T1000 (cell line): ENCODE measurements around the gene PAK1.
"Not testable (repeated sequence)": the region's sequence is repeated elsewhere in the genome, so short reads cannot be mapped to it uniquely, and the experiment has no call there.

Experiments used
- DNase-seq: peaks from one replicate; lab custom pipeline; 2025; ENCODE audit warnings: mixed read lengths; lab: John Stamatoyannopoulos, UW

PAK1 gene

DNA sequence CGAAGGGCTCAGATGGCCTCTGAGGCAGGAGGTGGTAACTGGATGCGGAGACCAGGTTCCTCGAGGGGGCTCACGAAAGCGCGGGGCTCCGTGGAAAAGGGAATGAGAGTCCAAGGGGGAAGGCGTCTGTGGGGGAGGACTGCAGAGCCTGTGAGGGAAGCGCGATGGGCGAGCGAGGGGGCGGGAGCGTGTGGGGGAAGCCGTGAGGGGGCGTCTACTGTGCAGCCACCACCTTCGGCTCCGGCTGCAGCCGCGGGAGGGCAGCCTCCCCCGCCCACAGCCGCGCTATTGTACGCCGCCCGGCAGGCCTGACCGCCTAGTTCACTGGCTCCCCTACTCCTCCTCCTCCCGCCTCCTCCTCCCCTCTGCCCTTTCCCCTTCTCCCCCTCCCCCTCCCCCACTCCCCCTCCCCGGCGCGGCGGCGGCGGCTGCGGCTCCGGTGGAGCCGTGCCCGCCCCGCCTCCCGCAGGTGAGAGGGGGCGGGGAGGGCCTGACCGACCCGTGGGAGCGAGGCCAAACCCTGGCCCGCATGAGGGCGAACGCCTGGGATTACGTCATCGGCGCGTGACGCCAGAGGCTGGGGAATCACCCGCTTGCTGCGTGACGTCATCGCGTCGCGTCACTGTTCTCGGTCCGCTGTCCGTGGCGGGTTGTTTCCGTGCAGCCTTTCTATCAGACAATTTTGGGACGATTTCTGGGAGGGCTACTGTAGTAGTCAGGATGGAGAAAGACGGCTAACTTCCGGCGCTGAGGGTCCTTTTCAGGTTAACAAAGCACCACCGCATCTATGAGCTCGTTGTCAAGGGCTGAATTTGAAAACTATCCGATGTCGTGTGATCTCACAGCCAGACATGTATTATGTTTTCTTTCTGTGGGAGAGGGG is at the start of gene PAK1:
PAK1 (minus strand) TSS at position 294 of the 883 bp plus-strand sequence. CDS start 81,574 bp downstream, outside the sequence.
- DNase-seq = peak; percentile 26

GRCh38 chr11:77522215-77522614 is 48.3 kb upstream of the PAK1 start:
- no peak for DNase-seq

GRCh38 chr11:77519847-77520246 is 46.0 kb upstream of the PAK1 start:
- no peak for DNase-seq

DNA sequence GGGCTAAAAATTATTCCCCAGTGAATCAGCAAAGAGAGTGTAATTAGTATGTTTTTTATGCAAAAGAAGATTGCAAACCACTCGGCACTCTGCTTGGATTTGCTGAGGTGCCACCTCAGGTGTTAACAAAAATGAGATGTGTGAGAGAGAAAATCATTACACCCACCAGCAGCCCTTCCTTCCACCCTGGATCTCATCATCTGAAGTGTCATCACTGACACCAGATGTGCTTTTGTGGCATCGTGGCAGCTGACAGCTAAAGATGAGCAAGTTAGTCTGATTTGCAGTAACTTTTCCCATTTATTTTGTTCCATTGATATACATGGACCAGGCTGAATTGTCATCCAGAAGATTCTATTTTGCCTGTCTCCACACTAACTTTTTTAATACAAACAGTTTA is 44.6 kb upstream of the PAK1 start:
- no peak for DNase-seq

DNA sequence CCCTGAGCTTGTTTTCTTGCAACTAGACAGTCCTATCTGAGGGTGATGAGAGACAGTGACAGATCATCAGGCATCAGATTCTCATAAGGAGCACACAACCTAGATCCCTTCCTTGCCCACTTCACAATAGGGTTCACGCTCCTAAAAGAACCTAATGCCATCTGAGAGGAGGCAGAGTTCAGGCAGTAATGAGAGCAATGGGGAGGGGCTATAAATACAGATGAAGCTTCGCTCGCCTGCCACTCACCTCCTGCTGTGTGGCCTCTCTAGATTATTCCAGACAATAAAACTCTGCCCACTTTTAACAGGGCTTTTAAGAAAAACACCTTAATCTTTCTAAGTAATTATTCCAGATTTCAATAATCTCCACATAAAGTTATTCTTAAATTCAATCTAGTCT is 43.9 kb upstream of the PAK1 start:
- DNase-seq = no peak

GRCh38 chr11:77517226-77517625 is 43.3 kb upstream of the PAK1 start:
- DNase-seq = no peak

- no peak for DNase-seq
These were observed 41.6 kb upstream of the PAK1 start for GRCh38 chr11:77515483-77515882.

- no peak for DNase-seq
These were observed 41.2 kb upstream of the PAK1 start for GRCh38 chr11:77515063-77515462.

DNA sequence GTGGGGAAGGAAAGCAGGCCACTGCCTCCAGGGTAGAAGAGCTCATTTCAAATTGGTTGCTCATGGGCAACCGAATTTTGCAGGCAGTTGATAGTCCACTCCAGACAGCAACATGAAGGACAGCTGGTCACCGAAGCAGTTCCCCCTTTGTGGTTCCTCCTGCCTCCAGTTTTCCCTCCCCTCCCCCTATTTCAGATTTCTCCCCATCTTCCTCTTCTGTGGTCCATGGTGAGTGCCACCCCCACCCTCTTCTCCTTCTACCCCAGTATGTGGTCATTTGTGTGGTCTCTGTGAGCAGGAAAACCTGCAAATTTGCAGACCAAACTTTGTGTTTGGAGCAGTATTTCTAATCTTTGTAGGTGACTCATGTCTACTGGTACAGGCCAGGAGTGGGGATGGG is 38.2 kb upstream of the PAK1 start:
- DNase-seq = no peak

- no peak for DNase-seq
These were observed 37.0 kb upstream of the PAK1 start for GRCh38 chr11:77510851-77511250.

- DNase-seq = no peak
These were observed 36.2 kb upstream of the PAK1 start for GRCh38 chr11:77510095-77510494.

- DNase-seq = no peak
These were observed 34.1 kb upstream of the PAK1 start for GRCh38 chr11:77508019-77508418.

- peak; percentile 52 for DNase-seq
These were observed 33.0 kb upstream of the PAK1 start for GRCh38 chr11:77506857-77507256.

DNA sequence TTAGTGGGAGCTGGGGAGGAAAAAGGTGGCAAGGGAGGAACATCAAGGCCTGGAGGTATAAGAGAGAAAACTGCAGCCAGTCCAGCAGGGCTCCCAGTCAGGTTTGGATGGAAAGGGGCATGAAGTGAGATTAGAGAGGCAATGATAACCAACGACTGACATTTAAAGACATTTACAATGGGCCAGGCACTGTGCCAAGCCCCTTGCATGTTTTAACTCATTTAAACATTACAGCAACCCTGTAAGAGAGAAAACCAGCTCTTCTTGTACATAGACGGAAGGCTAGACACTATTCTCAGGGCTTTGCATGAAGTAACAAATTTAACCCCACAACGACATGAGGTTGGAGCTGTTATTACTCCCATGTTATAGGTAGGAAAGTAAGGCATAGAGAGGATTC is 32.1 kb upstream of the PAK1 start:
- no peak for DNase-seq

- DNase-seq = peak; percentile 14
These were observed 29.1 kb upstream of the PAK1 start for GRCh38 chr11:77503006-77503405.

DNA sequence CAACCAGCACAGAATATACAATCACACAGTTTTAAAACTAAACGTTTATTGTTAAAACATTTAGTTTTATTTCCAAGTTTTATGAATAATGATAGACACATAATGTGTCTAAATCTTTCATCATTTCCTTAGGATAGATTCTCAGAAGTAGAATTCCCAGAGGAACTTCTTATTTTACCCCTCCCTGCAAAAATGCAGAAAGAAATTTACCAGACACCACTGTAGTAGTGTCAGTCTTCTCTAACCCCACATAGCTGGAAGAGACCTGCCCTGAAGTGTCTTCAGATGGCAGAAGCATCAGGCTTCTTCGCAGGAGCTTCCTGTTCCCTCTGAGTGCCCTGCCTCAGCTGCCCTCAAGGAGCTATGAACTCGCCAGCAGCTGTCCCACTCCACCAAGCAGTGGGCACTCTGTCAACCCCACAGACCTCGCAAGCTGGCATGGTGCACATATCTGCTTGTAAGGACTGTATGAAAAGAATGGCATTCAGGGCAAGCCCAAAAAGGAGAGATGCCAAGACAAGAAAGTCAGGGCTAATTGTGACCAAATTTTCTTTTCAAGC is 28.5 kb upstream of the PAK1 start:
- no peak for DNase-seq

- no peak for DNase-seq
These were observed 27.9 kb upstream of the PAK1 start for GRCh38 chr11:77501758-77502157.

- no peak for DNase-seq
These were observed 23.5 kb upstream of the PAK1 start for GRCh38 chr11:77497368-77497767.

DNA sequence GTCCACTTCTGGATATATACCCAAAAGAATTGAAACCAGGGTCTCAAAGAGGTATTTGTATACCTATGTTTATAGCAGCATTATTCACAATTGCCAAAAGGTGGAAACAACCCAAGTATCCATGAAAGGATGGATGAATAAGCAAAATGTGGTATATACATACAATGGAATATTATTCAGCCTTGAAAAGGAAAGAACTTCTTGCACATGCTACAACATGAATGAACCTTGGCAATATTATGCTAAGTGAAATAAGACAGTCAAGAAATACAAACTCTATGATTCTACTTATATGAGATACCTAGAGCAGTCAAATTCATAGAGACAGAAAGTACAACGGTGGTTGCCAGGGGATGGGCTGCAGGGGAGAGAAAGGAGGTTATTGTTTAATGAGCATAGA is 21.6 kb upstream of the PAK1 start:
- DNase-seq = no peak

DNA sequence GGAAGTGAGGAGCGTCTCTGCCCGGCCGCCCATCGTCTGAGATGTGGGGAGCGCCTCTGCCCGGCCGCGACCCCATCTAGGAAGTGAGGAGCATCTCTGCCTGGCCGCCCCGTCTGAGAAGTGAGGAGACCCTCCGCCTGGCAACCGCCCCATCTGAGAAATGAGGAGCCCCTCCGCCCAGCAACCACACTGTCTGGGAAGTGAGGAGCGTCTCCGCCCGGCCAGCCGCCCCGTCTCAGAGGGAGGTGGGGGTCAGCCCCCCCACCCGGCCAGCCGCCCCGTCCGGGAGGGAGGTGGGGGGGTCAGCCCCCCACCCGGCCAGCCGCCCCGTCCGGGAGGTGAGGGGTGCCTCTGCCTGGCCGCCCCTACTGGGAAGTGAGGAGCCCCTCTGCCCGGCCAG is 16.1 kb upstream of the PAK1 start:
- not testable (repeated sequence) for DNase-seq

GRCh38 chr11:77487790-77488189 is 13.9 kb upstream of the PAK1 start:
- DNase-seq = no peak

DNA sequence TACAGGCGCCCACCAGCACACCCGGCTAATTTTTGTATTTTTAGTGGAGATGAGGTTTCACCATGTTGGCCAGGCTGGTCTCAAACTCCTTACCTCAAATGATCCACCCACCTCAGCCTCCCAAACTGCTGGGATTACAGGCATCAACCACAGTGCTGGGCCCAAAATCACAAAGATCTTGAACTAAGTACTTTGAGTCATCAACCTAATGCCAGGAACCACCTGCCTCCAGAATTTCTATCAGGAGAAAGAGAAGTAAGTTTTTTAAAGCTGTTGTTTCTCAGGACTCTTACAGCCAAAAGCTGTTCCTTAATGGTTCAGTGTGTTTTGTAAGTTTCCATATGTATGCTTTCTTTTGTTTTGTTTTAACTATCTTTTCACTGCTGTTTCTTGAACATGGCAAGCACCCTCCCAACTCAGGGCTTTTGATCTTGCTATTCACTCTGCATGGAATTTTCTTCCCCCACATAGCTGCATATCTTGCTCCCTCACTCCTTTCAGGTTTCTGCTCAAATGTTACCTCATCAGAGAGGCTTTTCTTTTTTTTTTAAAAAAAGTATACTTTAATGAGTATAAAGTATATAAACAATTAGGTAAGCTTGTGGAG is 6.0 kb upstream of the PAK1 start:
- DNase-seq = no peak

DNA sequence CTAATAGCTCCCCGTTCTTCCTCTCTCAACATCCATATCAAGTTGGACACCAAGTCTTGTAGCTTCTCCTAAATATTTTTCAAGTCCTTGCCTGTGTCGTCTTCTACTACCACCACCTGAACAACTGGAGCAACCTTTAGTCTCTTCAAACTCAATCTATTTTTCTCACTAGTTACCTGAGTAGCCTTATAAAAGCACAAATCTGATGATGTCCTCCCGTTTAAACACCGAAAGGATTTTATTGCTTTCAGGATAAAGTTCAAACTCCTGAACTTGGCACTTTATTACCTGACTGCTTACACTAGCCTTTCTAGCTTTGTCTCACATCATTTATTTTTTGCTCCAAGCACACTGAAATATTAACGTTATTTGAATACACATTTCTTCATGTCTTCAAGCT is 1.3 kb upstream of the PAK1 start:
- no peak for DNase-seq
